HepG2 (cell line): ENCODE data around the gene KAT2A. TPM values are rescaled to one million over a fixed set of nuclear protein-coding genes. Genes with fewer than 3 reads are reported as not detected.

ENCODE experiments used
- ATF7-NPFF ChIP-seq: sonication (generic); formaldehyde crosslinking; IDR thresholded peaks from 2 replicates; pipeline ENCODE4 v1.8.1; 2023; ENCODE audit warnings: mild to moderate bottlenecking, low read depth, missing genetic modification reagents, moderate library complexity
- CBX5 ChIP-seq: sonication (generic); formaldehyde crosslinking; IDR thresholded peaks from 2 replicates; pipeline ENCODE4 v1.4.0; 2020; ENCODE audit warnings: missing genetic modification reagents, borderline replicate concordance
- EZH2 ChIP-seq: conservative IDR thresholded peaks from 2 replicates; pipeline ENCODE4 v1.6.1; 2012; ENCODE audit warnings: mild to moderate bottlenecking, low read depth, low read length, moderate library complexity
- FOXC1 ChIP-seq: sonication (generic); formaldehyde crosslinking; IDR thresholded peaks from 2 replicates; pipeline ENCODE4 v1.8.0; 2022; ENCODE audit warnings: mild to moderate bottlenecking, missing genetic modification reagents, borderline replicate concordance
- FOXK1 ChIP-seq: sonication (generic); formaldehyde crosslinking; IDR thresholded peaks from 2 replicates; pipeline ENCODE4 v1.4.0; 2020; ENCODE audit warnings: low read depth, missing genetic modification reagents, borderline replicate concordance
- KDM3A ChIP-seq: IDR thresholded peaks from 2 replicates; pipeline ENCODE4 v1.6.1; 2018; ENCODE audit warnings: low read depth, missing compliant biosample characterization
- KLF9 ChIP-seq: IDR thresholded peaks from 2 replicates; pipeline ENCODE4 v1.6.1; 2016; ENCODE audit warnings: low read depth
- LCORL ChIP-seq, 2 experiments: fragments of 450-650 bp in 1 of 2; sonication (generic) in 1 of 2; formaldehyde crosslinking in 1 of 2; IDR thresholded peaks; 2 replicates each; pipeline versions ENCODE4 v1.5.0 to v1.6.1; 2017 to 2020; ENCODE audit warnings: antibody characterized with exemption in 1 of 2, missing genetic modification reagents in 1 of 2
- MZF1 ChIP-seq: sonication (generic); formaldehyde crosslinking; IDR thresholded peaks from 2 replicates; pipeline ENCODE4 v1.8.1; 2023; ENCODE audit warnings: mild to moderate bottlenecking, missing genetic modification reagents, borderline replicate concordance
- NR2F6 ChIP-seq, 2 experiments: IDR thresholded peaks; 2 replicates each; pipeline ENCODE4 v1.6.1; 2016; ENCODE audit warnings: antibody characterized with exemption in 1 of 2, mild to moderate bottlenecking in 1 of 2
- RBM39 ChIP-seq: fragments of 200-400 bp; formaldehyde crosslinking; IDR thresholded peaks from one replicate; pipeline ENCODE4 v1.6.1; 2018; ENCODE audit warnings: antibody characterized with exemption, mild to moderate bottlenecking, low read depth, low read length; ENCODE audit not compliant: poor library complexity, severe bottlenecking
- RXRA ChIP-seq: sonication (generic); formaldehyde crosslinking; IDR thresholded peaks from 2 replicates; pipeline ENCODE4 v1.5.1; 2020; ENCODE audit warnings: missing genetic modification reagents
- RXRB ChIP-seq: IDR thresholded peaks from 2 replicates; pipeline ENCODE4 v1.6.1; 2016; ENCODE audit warnings: borderline replicate concordance, missing genetic modification reagents, missing compliant biosample characterization
- TSC22D2 ChIP-seq: sonication (generic); formaldehyde crosslinking; IDR thresholded peaks from 2 replicates; pipeline ENCODE4 v1.5.1; 2020; ENCODE audit warnings: missing genetic modification reagents, mild to moderate bottlenecking, borderline replicate concordance
- ZKSCAN8 ChIP-seq: IDR thresholded peaks from 2 replicates; pipeline ENCODE4 v1.6.1; 2016; ENCODE audit warnings: borderline replicate concordance, missing genetic modification reagents, missing compliant biosample characterization
- ZNF292 ChIP-seq: sonication (generic); formaldehyde crosslinking; IDR thresholded peaks from 2 replicates; pipeline ENCODE4 v1.8.1; 2022; ENCODE audit warnings: mild to moderate bottlenecking, low read depth, missing genetic modification reagents, borderline replicate concordance
- polyA plus RNA-seq, 8 experiments: library from polyadenylated mRNA; depleted of rRNA in 3 of 8; stranded (reverse) in 7 of 8; unstranded in 1 of 8; fragments of >200 nt; fragmentation: Illumina TruSeq in 4 of 8; extraction: Trizol in 4 of 8; gene quantifications; 2 replicates each; pipeline versions ENCODE4 v1.2.1 to v1.2.3, GENCODE V29; 2011 to 2016; ENCODE audit warnings: low read depth in 4 of 8, missing spikeins in 1 of 8, mixed read lengths in 1 of 8; ENCODE audit not compliant: insufficient read depth in 1 of 8
- total RNA-seq, 5 experiments: library from RNA; depleted of rRNA; stranded (reverse); fragments of >200 nt; fragmentation: Illumina TruSeq; extraction: Trizol; gene quantifications; 2 replicates each; pipeline ENCODE4 v1.2.3, GENCODE V29; 2016; ENCODE audit warnings: low read depth in 1 of 5
- TF ChIP-seq, protein P1 (sequence below): sonication (generic); formaldehyde crosslinking; IDR thresholded peaks from 2 replicates; pipeline ENCODE4 v1.4.0; 2020; ENCODE audit warnings: missing genetic modification reagents, borderline replicate concordance
- TF ChIP-seq, protein P2 (sequence below): sonication (generic); formaldehyde crosslinking; IDR thresholded peaks from 2 replicates; pipeline ENCODE4 v1.5.0; 2020; ENCODE audit warnings: mild to moderate bottlenecking, missing genetic modification reagents, borderline replicate concordance

Gene KAT2A
- total and polyA plus RNA-seq, 2 of the 13 experiments (the other 11 are each of a cell fraction or from before 2014, with no cell fraction given): 29.1 to 90.4 TPM

DNA sequence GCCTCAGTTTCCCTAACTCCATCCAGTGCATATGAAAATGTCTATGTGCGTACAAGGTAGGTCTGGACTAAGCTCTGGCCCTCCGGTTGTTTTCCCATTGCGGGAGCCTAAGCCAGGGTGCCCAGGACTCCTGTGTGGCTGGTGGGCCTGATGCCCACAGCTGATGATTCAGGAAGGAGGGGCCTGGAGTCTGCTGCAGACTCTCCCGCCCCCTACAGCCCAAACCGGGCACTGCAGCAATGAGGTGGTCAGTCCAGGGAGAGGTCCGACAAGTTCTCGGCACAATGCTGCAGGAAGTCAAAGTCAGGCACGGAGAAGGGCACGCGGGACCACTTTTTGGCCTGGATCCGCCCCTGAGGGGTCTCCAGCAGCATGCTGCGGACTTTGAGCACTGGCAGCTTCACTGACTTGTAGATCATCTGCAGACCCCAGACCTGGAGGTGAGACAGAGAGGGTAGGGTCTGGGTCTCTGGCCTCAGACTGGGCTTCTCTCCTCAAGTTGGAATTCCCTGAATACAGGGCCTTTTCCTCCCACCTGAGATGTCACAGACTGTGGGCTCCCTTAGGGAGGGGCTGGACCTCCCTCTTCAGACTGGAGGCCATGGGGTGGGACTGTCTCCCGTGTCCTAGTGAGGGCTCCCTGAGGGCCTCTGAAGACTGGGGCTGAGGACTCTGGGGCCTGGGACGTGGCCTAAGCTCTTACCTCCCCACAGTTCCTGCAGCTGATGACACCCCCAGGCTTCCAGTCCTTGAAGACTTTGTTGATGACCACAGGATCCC, 19.5 kb downstream of the KAT2A start (continued):
- TF ChIP-seq, protein P1, sequence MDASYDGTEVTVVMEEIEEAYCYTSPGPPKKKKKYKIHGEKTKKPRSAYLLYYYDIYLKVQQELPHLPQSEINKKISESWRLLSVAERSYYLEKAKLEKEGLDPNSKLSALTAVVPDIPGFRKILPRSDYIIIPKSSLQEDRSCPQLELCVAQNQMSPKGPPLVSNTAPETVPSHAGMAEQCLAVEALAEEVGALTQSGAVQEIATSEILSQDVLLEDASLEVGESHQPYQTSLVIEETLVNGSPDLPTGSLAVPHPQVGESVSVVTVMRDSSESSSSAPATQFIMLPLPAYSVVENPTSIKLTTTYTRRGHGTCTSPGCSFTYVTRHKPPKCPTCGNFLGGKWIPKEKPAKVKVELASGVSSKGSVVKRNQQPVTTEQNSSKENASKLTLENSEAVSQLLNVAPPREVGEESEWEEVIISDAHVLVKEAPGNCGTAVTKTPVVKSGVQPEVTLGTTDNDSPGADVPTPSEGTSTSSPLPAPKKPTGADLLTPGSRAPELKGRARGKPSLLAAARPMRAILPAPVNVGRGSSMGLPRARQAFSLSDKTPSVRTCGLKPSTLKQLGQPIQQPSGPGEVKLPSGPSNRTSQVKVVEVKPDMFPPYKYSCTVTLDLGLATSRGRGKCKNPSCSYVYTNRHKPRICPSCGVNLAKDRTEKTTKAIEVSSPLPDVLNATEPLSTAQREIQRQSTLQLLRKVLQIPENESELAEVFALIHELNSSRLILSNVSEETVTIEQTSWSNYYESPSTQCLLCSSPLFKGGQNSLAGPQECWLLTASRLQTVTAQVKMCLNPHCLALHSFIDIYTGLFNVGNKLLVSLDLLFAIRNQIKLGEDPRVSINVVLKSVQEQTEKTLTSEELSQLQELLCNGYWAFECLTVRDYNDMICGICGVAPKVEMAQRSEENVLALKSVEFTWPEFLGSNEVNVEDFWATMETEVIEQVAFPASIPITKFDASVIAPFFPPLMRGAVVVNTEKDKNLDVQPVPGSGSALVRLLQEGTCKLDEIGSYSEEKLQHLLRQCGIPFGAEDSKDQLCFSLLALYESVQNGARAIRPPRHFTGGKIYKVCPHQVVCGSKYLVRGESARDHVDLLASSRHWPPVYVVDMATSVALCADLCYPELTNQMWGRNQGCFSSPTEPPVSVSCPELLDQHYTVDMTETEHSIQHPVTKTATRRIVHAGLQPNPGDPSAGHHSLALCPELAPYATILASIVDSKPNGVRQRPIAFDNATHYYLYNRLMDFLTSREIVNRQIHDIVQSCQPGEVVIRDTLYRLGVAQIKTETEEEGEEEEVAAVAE (CRISPR knock-in tag): 0 out of 2 replicates have a peak, but pooled peaks have one; percentile 23
- no peak for TF ChIP-seq EZH2
- TF ChIP-seq, protein P2, sequence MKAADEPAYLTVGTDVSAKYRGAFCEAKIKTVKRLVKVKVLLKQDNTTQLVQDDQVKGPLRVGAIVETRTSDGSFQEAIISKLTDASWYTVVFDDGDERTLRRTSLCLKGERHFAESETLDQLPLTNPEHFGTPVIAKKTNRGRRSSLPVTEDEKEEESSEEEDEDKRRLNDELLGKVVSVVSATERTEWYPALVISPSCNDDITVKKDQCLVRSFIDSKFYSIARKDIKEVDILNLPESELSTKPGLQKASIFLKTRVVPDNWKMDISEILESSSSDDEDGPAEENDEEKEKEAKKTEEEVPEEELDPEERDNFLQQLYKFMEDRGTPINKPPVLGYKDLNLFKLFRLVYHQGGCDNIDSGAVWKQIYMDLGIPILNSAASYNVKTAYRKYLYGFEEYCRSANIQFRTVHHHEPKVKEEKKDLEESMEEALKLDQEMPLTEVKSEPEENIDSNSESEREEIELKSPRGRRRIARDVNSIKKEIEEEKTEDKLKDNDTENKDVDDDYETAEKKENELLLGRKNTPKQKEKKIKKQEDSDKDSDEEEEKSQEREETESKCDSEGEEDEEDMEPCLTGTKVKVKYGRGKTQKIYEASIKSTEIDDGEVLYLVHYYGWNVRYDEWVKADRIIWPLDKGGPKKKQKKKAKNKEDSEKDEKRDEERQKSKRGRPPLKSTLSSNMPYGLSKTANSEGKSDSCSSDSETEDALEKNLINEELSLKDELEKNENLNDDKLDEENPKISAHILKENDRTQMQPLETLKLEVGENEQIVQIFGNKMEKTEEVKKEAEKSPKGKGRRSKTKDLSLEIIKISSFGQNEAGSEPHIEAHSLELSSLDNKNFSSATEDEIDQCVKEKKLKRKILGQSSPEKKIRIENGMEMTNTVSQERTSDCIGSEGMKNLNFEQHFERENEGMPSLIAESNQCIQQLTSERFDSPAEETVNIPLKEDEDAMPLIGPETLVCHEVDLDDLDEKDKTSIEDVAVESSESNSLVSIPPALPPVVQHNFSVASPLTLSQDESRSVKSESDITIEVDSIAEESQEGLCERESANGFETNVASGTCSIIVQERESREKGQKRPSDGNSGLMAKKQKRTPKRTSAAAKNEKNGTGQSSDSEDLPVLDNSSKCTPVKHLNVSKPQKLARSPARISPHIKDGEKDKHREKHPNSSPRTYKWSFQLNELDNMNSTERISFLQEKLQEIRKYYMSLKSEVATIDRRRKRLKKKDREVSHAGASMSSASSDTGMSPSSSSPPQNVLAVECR (CRISPR knock-in tag): peak; percentile 26; the same call in 1 of the 2 replicates
- TF ChIP-seq TSC22D2 (CRISPR knock-in tag): 0 out of 2 replicates have a peak, but pooled peaks have one; percentile 48
- TF ChIP-seq LCORL (IDR thresholded peaks at IDR 0.05): no peak
- TF ChIP-seq LCORL (CRISPR knock-in tag; IDR thresholded peaks at IDR 0.05): 0 out of 2 replicates have a peak, but pooled peaks have one; percentile 49
- 0 out of 2 replicates have a peak, but pooled peaks have one; percentile 48 for TF ChIP-seq FOXC1 (CRISPR knock-in tag)
- TF ChIP-seq FOXK1 (CRISPR knock-in tag): peak; percentile 34; the same call in 1 of the 2 replicates
- peak; percentile 25; the same call in 1 of the 2 replicates for TF ChIP-seq ATF7-NPFF (CRISPR knock-in tag)
- TF ChIP-seq MZF1 (CRISPR knock-in tag): 0 out of 2 replicates have a peak, but pooled peaks have one; percentile 49
- TF ChIP-seq ZNF292: 0 out of 2 replicates have a peak, but pooled peaks have one; percentile 21
- peak; percentile 41; the same call in 1 of the 2 replicates for TF ChIP-seq ZKSCAN8 (CRISPR knock-in tag)
- TF ChIP-seq NR2F6 (IDR thresholded peaks at IDR 0.05): no peak
- 0 out of 2 replicates have a peak, but pooled peaks have one; percentile 28 for TF ChIP-seq NR2F6 (CRISPR knock-in tag; IDR thresholded peaks at IDR 0.05)
- no peak for TF ChIP-seq RBM39
- TF ChIP-seq CBX5 (CRISPR knock-in tag): peak; percentile 62; the same call in 1 of the 2 replicates
- 0 out of 2 replicates have a peak, but pooled peaks have one; percentile 17 for TF ChIP-seq RXRA (CRISPR knock-in tag)
- TF ChIP-seq KDM3A (CRISPR knock-in tag): 0 out of 2 replicates have a peak, but pooled peaks have one; percentile 30
- 0 out of 2 replicates have a peak, but pooled peaks have one; percentile 55 for TF ChIP-seq KLF9
- peak; percentile 52; the same call in 1 of the 2 replicates for TF ChIP-seq RXRB (CRISPR knock-in tag)
